Stimulated activated CD4-positive, alpha-beta T cell treated with anti-CD3 and anti-CD28 coated beads, TNF-alpha, amount 100 ng/mL, for 24 hours (primary cell): Measurements from ENCODE around the gene PSRC1.

ENCODE experiments used
- DNase-seq, 3 experiments: peaks; one replicate each; pipeline ENCODE4 v3.0.0-alpha.2; 2020; ENCODE audit warnings: low read depth in 3 of 3

PSRC1 gene

GRCh38 chr1:109272021-109272799 lies 10.7 kb downstream of the PSRC1 start:
- no peak for DNase-seq

- no peak for DNase-seq
These were observed 11.5 kb downstream of the PSRC1 start for GRCh38 chr1:109271458-109271857.

- DNase-seq: no peak
These were observed 12.2 kb downstream of the PSRC1 start for GRCh38 chr1:109270623-109271317.

- no peak for DNase-seq
These were observed 12.8 kb downstream of the PSRC1 start for GRCh38 chr1:109269981-109270622.

- DNase-seq: no peak
These were observed 13.5 kb downstream of the PSRC1 start for GRCh38 chr1:109269212-109269980.

- DNase-seq: no peak
These were observed 14.3 kb downstream of the PSRC1 start for GRCh38 chr1:109268431-109269211.

GRCh38 chr1:109267743-109268300 lies 15.1 kb downstream of the PSRC1 start:
- DNase-seq: no peak

- DNase-seq: no peak
These were observed 16.0 kb downstream of the PSRC1 start for GRCh38 chr1:109266965-109267364.

- no peak for DNase-seq
These were observed 17.1 kb downstream of the PSRC1 start for GRCh38 chr1:109265741-109266330.

GRCh38 chr1:109265016-109265415 lies 17.9 kb downstream of the PSRC1 start:
- DNase-seq: no peak

GRCh38 chr1:109264379-109264755 lies 18.6 kb downstream of the PSRC1 start:
- no peak for DNase-seq

GRCh38 chr1:109263597-109264378 lies 19.2 kb downstream of the PSRC1 start:
- DNase-seq: peak; percentile 57 to 83 (median 61)

GRCh38 chr1:109263234-109263596 lies 19.7 kb downstream of the PSRC1 start:
- no peak for DNase-seq

- no peak for DNase-seq
These were observed 20.5 kb downstream of the PSRC1 start for GRCh38 chr1:109262231-109263055.

- DNase-seq: no peak
These were observed 21.4 kb downstream of the PSRC1 start for GRCh38 chr1:109261578-109261977.

- DNase-seq: no peak
These were observed 21.9 kb downstream of the PSRC1 start for GRCh38 chr1:109261006-109261405.

- DNase-seq: no peak
These were observed 23.0 kb downstream of the PSRC1 start for GRCh38 chr1:109259674-109260557.
